CD14-positive monocyte (primary cell): Measurements from ENCODE around the gene PLXNB3. TPM values are rescaled to one million over a fixed set of nuclear protein-coding genes. Genes with fewer than 3 reads are reported as not detected.
"Not testable (repeated sequence)": the region's sequence is repeated elsewhere in the genome, so short reads cannot be mapped to it uniquely, and the experiment has no call there.

Source experiments
- DNase-seq, 3 donors: peaks; one replicate each; pipeline ENCODE4 v3.0.0-alpha.2; 2011 to 2022
- H2AFZ ChIP-seq: 2 replicates; pipeline ENCODE4 v1.6.0; 2012; ENCODE audit warnings: mild to moderate bottlenecking, low read depth, low read length, inconsistent platforms; ENCODE audit not compliant: insufficient read depth, poor library complexity, severe bottlenecking
- H3K27ac ChIP-seq, 2 donors: 1 replicate in 1 of 2; 2 replicates in 1 of 2; pipeline ENCODE4 v1.5.1; 2012 to 2013; ENCODE audit warnings: low read length in 2 of 2, control low read depth in 1 of 2, inconsistent platforms in 1 of 2, low read depth in 1 of 2, mild to moderate bottlenecking in 1 of 2
- H3K27me3 ChIP-seq, 2 donors: one replicate each; pipeline versions ENCODE4 v1.6.0 to v1.6.1; 2011 to 2013; ENCODE audit warnings: low read length in 2 of 2; ENCODE audit not compliant: control insufficient read depth in 2 of 2, insufficient read depth in 2 of 2
- H3K36me3 ChIP-seq, 2 donors: replicated peaks in 1 of 2; 1 replicate in 1 of 2; 2 replicates in 1 of 2; pipeline versions ENCODE4 v1.5.1 to v1.6.1; 2012 to 2013; ENCODE audit warnings: low read length in 2 of 2, control low read depth in 1 of 2, inconsistent platforms in 1 of 2, mild to moderate bottlenecking in 1 of 2; ENCODE audit not compliant: insufficient read depth in 2 of 2, control insufficient read depth in 1 of 2
- H3K4me1 ChIP-seq, 2 donors: 1 replicate in 1 of 2; 2 replicates in 1 of 2; pipeline versions ENCODE4 v1.5.1 to v1.6.1; 2012 to 2013; ENCODE audit warnings: low read length in 2 of 2, control low read depth in 1 of 2, inconsistent platforms in 1 of 2, mild to moderate bottlenecking in 1 of 2, moderate library complexity in 1 of 2; ENCODE audit not compliant: insufficient read depth in 2 of 2, control insufficient read depth in 1 of 2
- H3K4me2 ChIP-seq: replicated peaks from 2 replicates; pipeline ENCODE3; 2012; ENCODE audit warnings: low read length, moderate library complexity, mild to moderate bottlenecking; ENCODE audit not compliant: poor library complexity, severe bottlenecking; ENCODE audit errors: extremely low read depth
- H3K4me3 ChIP-seq, 3 experiments: fragments of 200-600 bp in 1 of 3; sonication (generic) in 1 of 3; replicated peaks in 1 of 3; 1 replicate in 2 of 3; 2 replicates in 1 of 3; pipeline ENCODE4 v1.5.1; 2011 to 2013; ENCODE audit warnings: low read length in 3 of 3, mild to moderate bottlenecking in 3 of 3, control low read depth in 2 of 3, low read depth in 2 of 3, inconsistent platforms in 1 of 3, moderate library complexity in 1 of 3
- H3K79me2 ChIP-seq: 2 replicates; pipeline ENCODE4 v1.6.0; 2012; ENCODE audit warnings: mild to moderate bottlenecking, control low read depth, inconsistent platforms, low read length, moderate library complexity; ENCODE audit not compliant: insufficient read depth
- H3K9ac ChIP-seq: 2 replicates; pipeline ENCODE4 v1.6.0; 2017; ENCODE audit warnings: low read length, mild to moderate bottlenecking; ENCODE audit not compliant: insufficient read depth, poor library complexity, severe bottlenecking
- H3K9me3 ChIP-seq, 2 donors: replicated peaks in 1 of 2; 1 replicate in 1 of 2; 2 replicates in 1 of 2; pipeline versions ENCODE4 v1.5.1 to v1.6.1; 2012 to 2013; ENCODE audit warnings: low read length in 2 of 2, control low read depth in 1 of 2; ENCODE audit not compliant: control insufficient read depth in 1 of 2, insufficient read depth in 1 of 2
- H4K20me1 ChIP-seq: 2 replicates; pipeline ENCODE4 v1.6.0; 2012; ENCODE audit warnings: mild to moderate bottlenecking, low read length, control low read depth, moderate library complexity; ENCODE audit not compliant: insufficient read depth
- H3K27ac Mint-ChIP-seq, 7 donors: one replicate each; pipeline ENCODE4 v1.8.0; 2020; ENCODE audit warnings: mild to moderate bottlenecking in 7 of 7, mixed read lengths in 7 of 7, moderate library complexity in 6 of 7, inconsistent platforms in 2 of 7
- H3K27me3 Mint-ChIP-seq, 3 donors: one replicate each; pipeline ENCODE4 v1.8.0; 2021 to 2022; ENCODE audit warnings: low read depth in 3 of 3, mild to moderate bottlenecking in 3 of 3, mixed read lengths in 3 of 3, moderate library complexity in 3 of 3, inconsistent platforms in 1 of 3
- H3K36me3 Mint-ChIP-seq, 2 donors: one replicate each; pipeline ENCODE4 v1.8.0; 2020; ENCODE audit warnings: mixed read lengths in 2 of 2, inconsistent platforms in 1 of 2, mild to moderate bottlenecking in 1 of 2
- H3K4me1 Mint-ChIP-seq: one replicate; pipeline ENCODE4 v1.8.0; 2020; ENCODE audit warnings: mild to moderate bottlenecking, mixed read lengths
- H3K4me3 Mint-ChIP-seq, 2 donors: one replicate each; pipeline ENCODE4 v1.8.0; 2020; ENCODE audit warnings: mild to moderate bottlenecking in 2 of 2, mixed read lengths in 2 of 2, moderate library complexity in 1 of 2
- H3K9me3 Mint-ChIP-seq, 7 donors: one replicate each; pipeline ENCODE4 v1.8.0; 2020 to 2022; ENCODE audit warnings: mixed read lengths in 7 of 7, mild to moderate bottlenecking in 6 of 7, moderate library complexity in 6 of 7, inconsistent platforms in 2 of 7
- CTCF ChIP-seq: fragments of 200-600 bp; IDR thresholded peaks from one replicate; pipeline ENCODE4 v1.8.0; 2022; ENCODE audit warnings: antibody characterized with exemption, mild to moderate bottlenecking
- WGBS: methylation state at CpG from one replicate; pipeline ENCODE4 v1.1.5; 2013; ENCODE audit warnings: missing lambda C conversion rate; ENCODE audit not compliant: insufficient coverage; 5-methylcytosine and 5-hydroxymethylcytosine counted together
- intact Hi-C, 2 donors: fragments of 100-400 bp; cut with micrococcal nuclease; formaldehyde crosslinking; loops; one replicate each; pipeline versions ENCODE4 v1.15.0 to v1.15.1; 2023
- polyA plus RNA-seq, 3 donors: library from polyadenylated mRNA; depleted of rRNA in 1 of 3; unstranded in 2 of 3; stranded (reverse) in 1 of 3; fragments of 300-500 nt in 2 of 3; fragments of >200 nt in 1 of 3; fragmentation: Illumina TruSeq in 2 of 3; gene quantifications; 1 replicate in 2 of 3; 2 replicates in 1 of 3; pipeline ENCODE4 v1.2.3, GENCODE V29; 2012 to 2021

Gene PLXNB3
- polyA plus RNA-seq, 3 donors: not detected

DNA sequence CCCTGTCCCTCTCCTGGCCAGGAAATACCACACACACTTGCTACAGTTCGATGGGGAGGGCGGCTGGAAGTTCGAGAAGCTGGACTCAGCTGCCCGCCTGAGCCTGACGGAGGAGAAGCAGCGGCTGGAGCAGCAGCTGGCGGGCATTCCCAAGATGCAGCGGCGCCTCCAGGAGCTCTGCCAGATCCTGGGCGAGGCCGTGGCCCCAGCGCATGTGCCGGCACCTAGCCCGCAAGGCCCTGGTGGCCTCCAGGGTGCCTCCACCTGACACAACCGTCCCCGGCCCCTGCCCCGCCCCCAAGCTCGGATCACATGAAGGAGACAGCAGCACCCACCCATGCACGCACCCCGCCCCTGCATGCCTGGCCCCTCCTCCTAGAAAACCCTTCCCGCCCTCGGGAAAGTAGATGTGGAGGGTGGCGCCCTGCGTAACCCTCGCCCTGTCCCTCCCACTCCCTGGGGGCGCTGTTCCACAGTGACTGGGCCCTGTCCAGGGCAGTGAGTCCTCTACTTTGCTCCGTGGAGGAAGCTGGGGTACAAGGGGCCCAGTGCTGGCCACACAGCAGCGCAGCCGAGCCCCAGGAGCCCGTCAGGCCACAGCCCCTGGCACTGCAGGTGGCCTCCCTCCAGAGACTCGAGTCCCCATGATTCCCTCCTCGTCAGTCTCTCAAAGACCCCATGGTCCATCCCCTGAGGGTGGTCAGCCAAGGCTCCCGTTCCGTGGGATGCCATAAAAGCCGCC lies 20.4 kb upstream of the PLXNB3 start:
- H3K79me2 ChIP-seq, H3K4me3 Mint-ChIP-seq, H3K27ac Mint-ChIP-seq, intact Hi-C loops, H2AFZ ChIP-seq, H4K20me1 ChIP-seq, H3K27ac ChIP-seq, DNase-seq, H3K9me3 Mint-ChIP-seq, H3K4me3 ChIP-seq, H3K9me3 ChIP-seq, H3K27me3 ChIP-seq, H3K9ac ChIP-seq, H3K4me2 ChIP-seq: not testable (repeated sequence)
- peaks cover 12 to 41% of the 10 kb centered on the region in 2 donors for H3K36me3 Mint-ChIP-seq
- 68% methylated on average over 3 of the region's 35 CpGs for WGBS
- Histone ChIP-seq H3K36me3 (peaks cover 17 to 21% of the 10 kb centered on the region in 2 donors), H3K4me1 (peaks cover 5 to 11% of the 10 kb centered on the region in 2 donors)
- peaks cover 12% of the 10 kb centered on the region for H3K4me1 Mint-ChIP-seq
- peaks cover 0 to 28% (median 19%) of the 10 kb centered on the region in 3 donors for H3K27me3 Mint-ChIP-seq

DNA sequence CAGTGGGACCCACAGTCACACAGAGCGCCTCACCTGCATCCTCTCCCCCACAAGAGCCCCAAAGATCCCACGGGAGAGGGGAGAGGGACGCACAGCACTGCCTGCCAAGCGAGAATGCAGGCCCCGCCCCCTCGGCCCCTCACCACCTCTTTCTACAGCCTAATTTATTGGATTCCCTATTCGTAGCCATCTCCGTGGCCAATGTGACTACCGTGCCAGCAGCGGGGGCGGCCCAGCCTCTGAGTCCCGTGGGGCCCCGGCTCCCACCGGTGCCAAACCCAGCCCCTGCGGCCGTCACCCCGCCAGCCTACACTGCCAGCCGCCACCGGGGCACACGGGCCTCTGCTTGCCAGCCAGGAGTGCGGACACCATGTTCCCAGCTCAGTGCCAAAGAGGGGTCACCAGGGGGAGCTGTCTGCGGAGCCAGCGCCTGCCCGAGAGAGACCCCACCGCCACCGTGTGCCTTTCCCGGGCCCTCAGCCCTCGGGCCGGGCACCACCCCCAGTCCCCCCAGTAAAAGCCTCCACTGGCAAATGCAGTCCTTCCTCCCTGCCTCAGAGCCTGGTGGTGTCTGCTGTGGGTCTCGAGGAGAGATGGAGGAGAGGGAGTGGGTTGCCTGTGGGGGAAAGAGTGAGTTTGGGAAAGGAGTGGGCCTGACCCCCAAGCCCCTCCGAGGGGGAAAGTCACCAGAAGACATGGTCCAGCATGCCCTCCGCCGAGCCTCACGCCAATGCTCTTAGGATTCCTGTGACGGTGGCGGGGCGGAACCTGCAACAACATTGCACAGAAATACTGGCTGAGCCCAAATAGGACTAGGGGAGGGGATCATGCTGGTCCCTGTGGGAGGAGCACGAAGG lies 19.6 kb upstream of the PLXNB3 start:
- H3K79me2 ChIP-seq: no peaks in the 10 kb centered on the region
- peaks cover 0 to 33% (median 23%) of the 10 kb centered on the region in 3 donors for H3K27me3 Mint-ChIP-seq
- peak in 1 of 3 donors; percentile 20 for DNase-seq
- no peak overlapping the region for H3K4me2 ChIP-seq
- no peaks in the 10 kb centered on the region for H4K20me1 ChIP-seq
- no peaks in the 10 kb centered on the region for H3K27me3 ChIP-seq
- H3K9me3 ChIP-seq: no peaks in the 10 kb centered on the region
- peaks cover 11 to 13% of the 10 kb centered on the region in 2 donors for H3K36me3 ChIP-seq
- no peak for TF ChIP-seq CTCF
- peaks cover 5 to 11% of the 10 kb centered on the region in 2 donors for H3K4me1 ChIP-seq
- WGBS: 28% methylated on average over 16 of the region's 38 CpGs
- H3K27ac Mint-ChIP-seq: peak overlapping the region in 1 of 7 donors; percentile 51
- intact Hi-C loops: no loop called here
- peak overlapping the region in 1 of 2 donors; percentile 77 for H3K4me3 Mint-ChIP-seq
- H2AFZ ChIP-seq: no peak overlapping the region
- H3K4me3 ChIP-seq: no peak overlapping the region
- no peak overlapping the region for H3K27ac ChIP-seq
- peaks cover 12% of the 10 kb centered on the region for H3K4me1 Mint-ChIP-seq
- peaks cover 9 to 33% of the 10 kb centered on the region in 2 donors for H3K36me3 Mint-ChIP-seq
- no peak overlapping the region for H3K9ac ChIP-seq
- H3K9me3 Mint-ChIP-seq: peaks cover 0 to 11% (median 0%) of the 10 kb centered on the region in 7 donors

GRCh38 chrX:153745067-153745433 lies 19.0 kb upstream of the PLXNB3 start:
- peak overlapping the region in 1 of 2 donors; percentile 77 for H3K4me3 Mint-ChIP-seq
- H3K9ac ChIP-seq, H3K4me2 ChIP-seq, intact Hi-C loops, H3K27ac ChIP-seq, H3K4me3 ChIP-seq, H4K20me1 ChIP-seq, H3K9me3 ChIP-seq, H2AFZ ChIP-seq, H3K27me3 ChIP-seq, DNase-seq, H3K79me2 ChIP-seq, H3K36me3 ChIP-seq, H3K27ac Mint-ChIP-seq: not testable (repeated sequence)
- 13% methylated on average over 3 of the region's 12 CpGs for WGBS
- H3K4me1 Mint-ChIP-seq: peaks cover 12% of the 10 kb centered on the region
- H3K36me3 Mint-ChIP-seq: peaks cover 9 to 27% of the 10 kb centered on the region in 2 donors
- peaks cover 5 to 11% of the 10 kb centered on the region in 2 donors for H3K4me1 ChIP-seq
- peaks cover 0 to 11% (median 0%) of the 10 kb centered on the region in 7 donors for H3K9me3 Mint-ChIP-seq
- H3K27me3 Mint-ChIP-seq: peaks cover 0 to 35% (median 24%) of the 10 kb centered on the region in 3 donors
